Middle frontal gyrus (tissue), 1 donor: ENCODE results near the gene SMIM35.
"Not testable (repeated sequence)": the region's sequence is repeated elsewhere in the genome, so short reads cannot be mapped to it uniquely, and the experiment has no call there.

ENCODE experiments used
- DNase-seq: peaks from one replicate; pipeline ENCODE4 v3.0.0-alpha.2; 2015; ENCODE audit warnings: low spot score; ENCODE audit errors: extremely low spot score

Gene SMIM35

DNA sequence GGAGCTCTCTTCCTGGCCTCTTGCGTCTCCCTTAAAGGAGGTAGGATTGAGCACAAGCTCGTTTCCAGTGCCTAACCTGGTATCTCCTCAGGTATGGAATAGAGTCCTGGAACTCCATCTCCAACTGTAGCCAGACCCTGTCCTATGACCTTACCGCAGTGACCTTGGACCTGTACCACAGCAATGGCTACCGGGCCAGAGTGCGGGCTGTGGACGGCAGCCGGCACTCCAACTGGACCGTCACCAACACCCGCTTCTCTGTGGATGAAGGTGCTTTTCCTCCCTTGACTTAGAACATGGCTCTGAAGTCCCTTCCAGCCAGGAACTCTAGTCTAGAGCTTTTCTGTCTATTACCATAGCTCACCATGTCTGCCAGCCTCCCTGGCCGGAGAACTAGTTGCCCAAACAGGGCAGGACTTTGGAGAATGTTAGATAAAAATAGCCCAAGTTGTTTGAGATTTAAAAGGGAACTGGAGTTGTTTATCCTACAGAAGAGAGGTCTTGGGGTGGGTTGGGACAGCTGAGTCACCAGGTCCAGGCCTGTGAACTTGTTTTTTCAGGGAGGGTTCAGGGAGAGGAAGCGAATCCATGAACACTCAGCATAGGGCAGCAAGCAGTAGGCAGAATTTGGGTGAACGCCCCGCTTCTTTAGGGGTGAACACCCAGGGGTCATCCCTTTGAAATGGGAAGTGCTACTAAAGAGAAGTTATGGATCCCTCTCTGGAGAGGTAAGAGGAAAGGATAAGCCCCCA, 97.2 kb downstream of the SMIM35 start:
- DNase-seq = no peak

DNA sequence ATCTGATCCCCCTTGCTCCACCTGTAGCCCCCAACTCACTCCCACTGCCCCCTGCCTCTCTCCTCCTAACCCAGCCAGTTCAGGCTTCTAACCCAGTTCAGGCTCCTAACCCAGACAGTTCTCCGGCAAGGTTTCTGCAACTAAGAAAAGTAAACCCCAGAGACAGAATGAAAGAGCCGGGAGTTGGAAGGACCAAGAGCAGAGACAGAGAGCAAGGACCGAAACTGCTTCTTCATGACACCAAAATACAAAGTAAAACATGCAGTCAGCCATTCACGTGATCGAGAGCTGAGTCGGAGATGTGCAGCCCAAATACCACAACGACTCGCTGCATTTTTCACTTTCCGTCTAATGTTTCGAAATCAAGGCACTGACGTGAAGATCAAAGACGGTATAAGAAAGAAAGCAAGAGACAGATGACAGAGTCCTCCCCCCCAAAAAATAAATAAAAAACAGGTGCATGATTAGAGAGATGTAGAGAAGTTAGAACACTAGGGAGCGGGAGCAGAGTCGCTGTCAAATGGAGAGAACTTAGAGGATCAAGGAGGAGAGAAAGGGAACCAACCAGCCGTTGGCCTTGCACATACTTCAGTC, 99.7 kb downstream of the SMIM35 start:
- no peak for DNase-seq

DNA sequence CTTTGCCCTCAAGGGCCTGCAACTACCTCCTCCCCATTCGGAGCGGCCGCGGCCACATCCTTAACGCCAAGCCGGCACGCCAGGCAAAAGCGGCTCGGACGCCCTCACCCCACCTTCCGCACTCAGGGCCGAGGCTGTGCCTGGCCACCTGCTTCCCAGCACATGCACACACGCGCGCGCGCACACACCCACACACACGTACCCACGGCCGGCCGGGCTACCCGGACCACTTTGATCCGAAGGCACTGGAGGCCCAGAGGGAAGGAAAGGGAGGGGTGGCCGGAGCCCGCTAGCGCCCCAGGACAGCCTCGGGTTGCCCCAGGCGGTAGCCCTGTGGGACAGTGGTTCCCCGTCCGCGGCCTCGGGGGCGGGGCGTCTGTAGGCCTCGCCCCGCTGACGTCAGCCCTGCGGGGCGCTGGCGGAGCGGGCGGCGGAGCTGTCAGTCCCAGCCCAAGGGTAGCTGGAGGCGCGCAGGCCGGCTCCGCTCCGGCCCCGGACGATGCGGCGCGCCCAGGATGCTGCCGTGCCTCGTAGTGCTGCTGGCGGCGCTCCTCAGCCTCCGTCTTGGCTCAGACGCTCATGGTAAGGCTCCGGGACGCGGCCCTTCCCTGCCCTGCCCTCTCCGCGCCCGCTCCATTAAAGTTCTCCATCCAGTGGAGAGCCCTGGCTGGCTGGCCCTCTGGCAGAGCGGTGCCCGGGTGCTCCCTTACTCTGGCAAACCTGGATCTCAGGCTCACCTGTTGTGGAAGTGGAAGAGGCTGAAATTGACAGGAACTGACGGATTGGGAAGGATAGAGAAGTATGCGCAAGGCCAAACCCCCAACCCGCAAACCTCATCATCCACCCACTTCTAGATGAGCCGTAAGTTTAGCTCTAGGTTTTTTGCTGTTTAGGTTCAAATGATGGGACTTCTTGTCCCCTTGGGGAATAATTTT, 100.5 kb downstream of the SMIM35 start, which contains the start of gene IL10RA:
Gene IL10RA, plus strand, starts transcription at position 442 of the 935 bp plus-strand sequence. Its CDS starts 74 bp downstream, at position 516.
- DNase-seq = peak; percentile 42

DNA sequence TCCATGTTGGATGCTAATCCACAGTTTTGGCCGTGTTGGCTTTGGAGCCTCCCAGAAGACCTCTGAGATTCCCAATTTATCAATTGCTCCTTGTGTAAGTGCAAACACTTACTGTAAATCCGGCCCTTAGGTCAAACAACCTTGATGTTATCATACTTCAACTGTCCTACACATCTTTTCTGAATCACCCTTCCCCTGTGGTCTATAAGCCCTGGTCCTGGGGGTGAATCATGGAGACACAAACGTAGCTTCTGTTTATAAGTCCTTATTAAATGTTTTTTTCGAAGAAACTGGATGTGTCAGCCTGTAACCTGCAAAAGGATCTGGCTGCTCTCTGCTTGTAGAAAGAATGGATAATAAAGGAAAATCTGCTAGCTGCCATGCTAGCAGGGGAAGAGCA, 102.3 kb downstream of the SMIM35 start:
- no peak for DNase-seq

DNA sequence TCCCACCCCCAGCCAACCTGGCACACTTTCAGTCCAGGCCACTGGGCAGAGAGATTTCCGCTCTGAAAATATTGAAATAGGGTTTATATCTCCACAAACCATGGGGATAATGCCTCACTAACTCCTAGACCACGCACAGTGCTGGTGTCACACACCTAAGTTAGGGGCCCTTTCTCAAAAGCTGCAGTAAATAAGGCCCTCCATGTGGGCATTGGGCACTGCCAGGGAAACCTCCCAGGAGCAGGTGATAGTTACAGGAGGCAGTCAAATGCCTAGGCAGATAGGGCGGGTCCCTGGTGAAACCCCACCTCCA, 103.6 kb downstream of the SMIM35 start:
- no peak for DNase-seq

DNA sequence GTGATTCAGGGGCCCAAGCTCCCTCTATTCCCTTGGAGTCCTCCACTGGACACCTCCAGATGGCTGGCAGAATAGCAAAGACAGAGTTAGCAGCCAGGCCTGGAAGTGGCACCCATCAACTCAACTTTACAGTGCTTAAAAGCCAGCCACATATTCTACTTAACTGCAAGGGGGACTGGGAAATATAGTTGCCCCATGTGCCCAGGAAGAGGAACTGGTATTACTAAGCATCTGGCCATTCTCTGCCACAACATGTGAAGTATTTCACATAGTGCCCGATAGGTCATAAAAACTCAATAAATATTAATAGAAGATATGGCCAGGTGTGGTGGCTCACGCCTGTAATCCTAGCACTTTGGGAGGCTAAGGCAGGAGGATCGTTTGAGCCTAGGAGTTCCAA, 106.0 kb downstream of the SMIM35 start:
- DNase-seq = no peak

DNA sequence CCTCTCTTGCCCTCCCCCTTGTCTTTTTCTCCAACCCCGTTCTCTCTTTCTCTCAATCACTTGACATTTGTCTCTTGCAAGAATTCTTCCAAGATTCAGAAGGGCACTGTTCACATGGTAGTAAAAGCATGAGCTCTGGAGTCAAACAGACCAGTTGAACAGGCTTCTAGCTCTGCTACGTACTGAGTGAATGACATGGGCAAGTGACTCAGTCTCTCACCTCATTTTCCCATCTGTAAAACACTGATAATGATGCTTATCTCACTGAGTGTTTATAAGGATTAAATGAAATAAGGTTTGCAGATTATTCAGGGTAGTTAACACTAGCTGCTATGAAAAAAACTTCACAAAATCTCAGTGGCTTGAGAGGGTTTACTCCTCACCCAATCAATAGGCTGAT, 106.5 kb downstream of the SMIM35 start:
- no peak for DNase-seq

DNA sequence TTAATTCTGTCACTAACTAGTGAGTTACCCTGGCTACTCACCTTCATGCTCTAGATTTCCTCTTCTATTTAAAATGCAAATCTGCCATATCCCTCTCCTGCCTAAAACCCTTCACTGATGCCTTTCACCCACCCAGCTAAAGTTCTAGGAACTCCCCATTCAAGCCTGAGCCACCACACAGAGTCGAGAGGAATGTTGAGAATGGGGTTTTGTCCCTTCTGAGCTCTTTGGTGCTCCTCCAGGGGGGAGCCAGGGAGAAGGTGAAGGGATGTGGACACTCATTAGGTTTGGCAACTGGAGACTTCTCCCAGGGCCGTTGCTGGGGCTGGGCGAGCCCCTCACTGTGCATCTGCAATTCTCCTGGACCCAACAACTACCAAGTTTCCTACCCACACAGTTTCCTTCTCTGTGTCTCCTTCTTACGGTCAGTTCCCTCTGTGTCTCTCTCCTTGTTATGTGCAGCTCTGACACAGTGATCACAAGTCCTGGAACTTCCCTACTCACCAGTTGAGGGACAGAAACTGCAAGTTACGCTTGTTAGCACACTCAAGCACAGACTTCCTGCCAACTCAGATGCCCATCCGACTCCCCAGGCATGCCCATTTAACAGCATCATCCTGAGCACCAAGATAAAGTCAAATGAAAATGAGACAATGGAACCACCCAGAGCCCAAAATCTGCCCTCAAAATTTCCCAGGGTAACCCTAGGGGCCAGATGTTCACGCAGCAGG, 107.1 kb downstream of the SMIM35 start:
- no peak for DNase-seq

DNA sequence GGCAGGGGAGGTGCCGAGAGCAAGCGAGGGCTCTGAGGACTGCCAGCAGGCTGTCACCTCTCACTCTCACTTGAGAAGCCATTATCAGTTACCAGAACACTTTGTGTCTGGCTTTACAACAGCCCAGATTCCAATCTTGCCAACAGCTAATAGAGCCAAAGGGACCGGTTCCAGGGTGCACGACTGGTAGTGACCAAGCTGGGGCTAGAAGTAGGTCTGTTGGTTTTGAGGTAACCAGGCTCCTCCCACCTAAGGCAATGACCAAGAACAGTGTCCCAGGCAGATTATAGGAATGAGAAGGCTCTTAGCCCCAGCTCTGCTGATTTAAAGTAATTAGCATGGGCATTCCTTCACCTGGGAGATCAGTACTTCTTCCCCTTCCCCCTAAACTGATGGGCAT, 107.8 kb downstream of the SMIM35 start:
- DNase-seq = no peak

DNA sequence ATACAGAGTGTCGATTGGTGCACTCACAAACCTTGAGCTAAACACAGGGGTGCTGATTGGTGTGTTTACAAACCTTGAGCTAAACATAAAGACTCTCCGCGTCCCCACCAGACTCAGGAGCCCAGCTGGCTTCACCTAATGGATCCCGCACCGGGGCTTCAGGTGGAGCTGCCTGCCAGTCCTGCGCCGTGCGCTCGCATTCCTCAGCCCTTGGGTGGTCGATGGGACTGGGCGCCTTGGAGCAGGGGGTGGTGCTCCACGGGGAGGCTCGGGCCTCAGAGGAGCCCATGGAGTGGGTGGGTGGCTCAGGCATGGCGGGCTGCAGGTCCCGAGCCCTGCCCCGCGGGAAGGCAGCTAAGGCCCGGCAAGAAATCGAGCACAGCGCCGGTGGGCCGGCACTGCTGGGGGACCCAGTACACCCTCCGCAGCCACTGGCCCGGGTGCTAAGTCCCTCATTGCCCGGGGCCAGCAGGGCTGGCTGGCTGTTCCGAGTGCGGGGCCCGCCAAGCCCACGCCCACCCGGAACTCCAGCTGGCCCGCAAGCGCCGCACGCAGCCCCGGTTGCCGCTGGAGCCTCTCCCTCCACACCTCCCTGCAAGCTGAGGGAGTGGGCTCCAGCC, 108.4 kb downstream of the SMIM35 start:
- not testable (repeated sequence) for DNase-seq

DNA sequence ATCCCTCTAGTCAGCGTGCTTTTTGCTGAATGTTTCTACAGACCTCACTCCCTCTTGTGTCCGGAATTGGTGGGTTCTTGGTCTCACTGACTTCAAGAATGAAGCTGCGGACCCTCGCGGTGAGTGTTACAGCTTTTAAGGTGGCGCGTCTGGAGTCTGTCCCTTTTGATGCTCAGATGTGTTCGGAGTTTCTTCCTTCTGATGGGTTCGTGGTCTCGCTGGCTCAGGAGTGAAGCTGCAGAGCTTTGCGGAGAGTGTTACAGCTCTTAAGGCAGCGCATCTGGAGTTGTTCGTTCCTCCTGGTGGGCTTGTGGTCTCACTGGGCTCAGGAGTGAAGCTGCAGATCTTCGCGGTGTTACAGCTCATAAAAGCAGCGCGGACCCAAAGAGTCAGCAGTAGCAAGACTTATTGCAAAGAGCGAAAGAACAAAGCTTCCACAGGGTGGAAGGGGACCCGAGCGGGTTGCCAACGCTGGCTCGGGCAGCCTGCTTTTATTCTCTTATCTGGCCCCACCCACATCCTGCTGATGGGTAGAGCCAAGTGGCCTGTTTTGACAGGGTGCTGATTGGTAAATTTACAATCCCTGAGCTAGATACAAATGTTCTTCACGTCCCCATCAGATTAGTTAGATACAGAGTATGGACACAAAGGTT, 109.0 kb downstream of the SMIM35 start:
- DNase-seq = not testable (repeated sequence)

DNA sequence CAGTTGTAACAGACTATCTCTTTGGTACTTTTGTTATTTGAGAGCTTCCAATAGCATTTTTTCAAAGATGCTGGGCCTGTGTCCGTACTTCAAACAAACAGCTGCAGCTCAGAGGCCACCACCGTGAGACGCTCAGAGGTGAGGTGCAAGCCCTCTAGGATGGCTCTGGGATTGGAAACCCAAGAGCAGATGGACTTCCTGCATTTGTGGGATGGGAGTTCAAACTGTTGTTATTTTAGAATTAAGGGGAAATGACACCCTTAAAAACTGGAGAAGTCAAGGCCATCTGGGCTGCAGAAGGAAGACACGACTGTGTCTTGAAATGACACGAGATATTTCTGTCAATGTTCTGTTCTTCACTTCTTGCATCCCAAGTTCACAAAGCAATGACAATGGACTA, 109.7 kb downstream of the SMIM35 start:
- DNase-seq = no peak

DNA sequence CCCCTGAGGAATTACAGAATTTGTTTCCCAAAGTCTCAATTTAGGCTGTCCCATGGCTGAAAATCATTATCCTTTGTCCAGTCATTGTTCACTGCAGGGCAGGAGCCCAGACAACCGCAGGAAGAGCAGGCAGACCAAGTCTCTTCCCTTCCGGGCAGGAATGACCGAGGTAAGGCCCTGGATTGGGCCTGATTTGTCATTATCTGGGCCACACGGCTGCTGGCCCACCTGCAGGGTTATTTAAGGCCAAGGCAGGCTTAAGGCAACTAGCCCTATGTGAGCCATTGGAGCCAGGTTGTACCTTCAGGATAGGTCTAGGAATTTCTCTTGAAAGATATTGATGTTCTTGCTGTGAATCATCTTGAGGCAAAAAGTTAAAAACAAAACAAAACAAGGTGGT, 110.3 kb downstream of the SMIM35 start:
- DNase-seq = no peak

DNA sequence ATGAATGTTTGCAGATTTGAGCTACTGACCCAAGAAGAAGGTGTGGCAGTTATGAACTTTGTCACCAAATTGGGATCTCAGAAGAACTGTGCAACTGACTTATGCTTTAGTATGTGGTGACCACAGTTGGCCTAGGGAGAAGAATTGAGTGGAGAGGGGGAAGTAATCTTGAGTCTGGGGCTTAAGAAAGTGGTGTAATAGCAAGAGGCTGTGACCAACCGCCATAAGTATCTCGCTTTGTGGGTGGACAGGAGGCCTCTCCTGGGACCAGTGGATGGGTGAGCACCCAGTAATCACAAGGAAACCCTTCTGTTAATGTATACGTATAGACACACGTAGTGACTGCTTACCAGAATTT, 113.3 kb downstream of the SMIM35 start:
- DNase-seq = no peak

DNA sequence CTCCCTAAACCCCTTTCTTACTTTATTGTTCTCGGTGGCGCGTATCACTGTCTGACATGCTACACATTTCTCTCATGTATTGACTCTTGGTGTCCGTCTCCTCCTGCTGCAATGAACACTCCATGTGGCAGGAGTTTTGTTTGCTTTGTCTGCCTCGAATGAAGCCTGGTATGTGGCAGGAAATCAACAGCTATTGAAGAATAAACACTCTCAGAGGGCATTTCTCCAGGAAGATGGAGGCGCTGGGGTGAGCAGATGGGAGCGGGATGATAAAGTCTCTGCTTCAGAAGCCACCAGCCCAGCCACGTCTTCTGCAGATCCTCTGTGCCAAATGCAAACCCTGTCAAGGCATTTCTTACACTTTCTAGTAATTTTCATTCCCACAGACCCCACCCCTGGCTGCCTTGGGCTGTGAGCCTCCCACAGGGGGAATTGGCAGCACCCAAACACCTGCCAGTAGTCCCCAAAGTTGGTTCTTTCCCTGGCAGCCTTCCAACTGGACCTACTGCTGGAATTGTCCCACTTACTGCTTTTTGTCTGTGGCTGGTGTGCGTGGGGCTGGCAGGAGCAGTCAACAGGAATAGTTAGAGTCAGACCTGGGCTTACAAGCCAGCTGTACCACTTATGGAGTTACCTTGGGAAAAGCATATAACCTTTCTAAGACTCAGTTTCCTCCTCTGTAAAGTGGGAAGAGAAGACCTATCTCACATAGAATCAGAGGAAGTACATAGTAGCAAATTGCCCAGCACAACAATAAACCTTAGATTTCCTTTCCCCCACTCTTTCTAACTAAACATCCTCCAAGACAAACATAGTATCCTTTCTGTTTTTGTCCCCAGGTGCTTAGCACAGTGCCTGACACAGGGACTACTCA, 113.9 kb downstream of the SMIM35 start:
- no peak for DNase-seq

DNA sequence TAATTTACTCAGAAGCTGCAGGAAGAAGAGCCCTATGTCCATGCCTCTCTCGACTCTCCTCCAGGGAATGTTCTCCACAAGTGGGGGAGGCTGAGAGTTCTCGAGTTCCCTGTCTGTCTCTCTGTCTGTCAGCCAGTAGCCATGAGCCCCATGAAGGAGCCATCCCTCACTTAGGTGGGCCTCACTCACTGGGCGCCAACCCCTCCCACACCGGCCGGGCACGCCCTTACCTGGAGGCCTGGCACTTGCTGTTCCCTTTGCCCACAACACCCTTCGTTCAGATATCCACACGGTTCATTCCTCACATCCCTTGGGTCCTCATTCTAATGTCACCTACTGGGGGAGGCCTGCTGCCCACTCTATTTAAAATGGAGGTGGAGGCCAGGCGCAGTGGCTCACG, 114.7 kb downstream of the SMIM35 start:
- DNase-seq = no peak

DNA sequence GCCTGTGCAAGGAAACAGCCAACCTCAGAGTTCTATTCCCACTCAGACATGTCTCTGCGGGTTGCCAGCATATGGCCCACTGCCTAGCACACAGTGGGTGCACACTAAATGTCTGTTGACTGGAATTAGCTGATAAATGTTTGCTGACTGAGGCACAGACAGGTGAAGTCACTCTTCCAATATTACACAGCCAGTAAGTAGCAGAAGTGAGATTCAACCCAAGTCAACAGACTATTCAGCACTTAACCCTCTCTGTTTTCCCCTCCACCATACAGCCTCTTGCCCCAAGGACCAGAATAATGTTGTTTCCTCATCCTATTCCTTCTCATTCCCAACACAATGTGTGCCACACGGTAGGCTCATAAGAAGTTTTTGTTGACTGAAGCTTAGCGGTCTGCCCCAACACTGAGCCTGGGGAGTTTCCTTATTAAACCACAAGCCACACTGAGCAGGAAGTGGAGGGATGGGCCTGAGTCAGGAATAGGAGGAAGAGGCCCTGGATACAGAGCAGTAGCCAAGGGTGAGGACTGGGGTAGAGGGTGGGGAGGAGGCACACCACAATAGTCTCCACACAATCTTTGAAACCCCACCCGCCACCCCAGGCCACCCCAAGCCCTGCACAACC, 116.3 kb downstream of the SMIM35 start:
- DNase-seq = no peak

DNA sequence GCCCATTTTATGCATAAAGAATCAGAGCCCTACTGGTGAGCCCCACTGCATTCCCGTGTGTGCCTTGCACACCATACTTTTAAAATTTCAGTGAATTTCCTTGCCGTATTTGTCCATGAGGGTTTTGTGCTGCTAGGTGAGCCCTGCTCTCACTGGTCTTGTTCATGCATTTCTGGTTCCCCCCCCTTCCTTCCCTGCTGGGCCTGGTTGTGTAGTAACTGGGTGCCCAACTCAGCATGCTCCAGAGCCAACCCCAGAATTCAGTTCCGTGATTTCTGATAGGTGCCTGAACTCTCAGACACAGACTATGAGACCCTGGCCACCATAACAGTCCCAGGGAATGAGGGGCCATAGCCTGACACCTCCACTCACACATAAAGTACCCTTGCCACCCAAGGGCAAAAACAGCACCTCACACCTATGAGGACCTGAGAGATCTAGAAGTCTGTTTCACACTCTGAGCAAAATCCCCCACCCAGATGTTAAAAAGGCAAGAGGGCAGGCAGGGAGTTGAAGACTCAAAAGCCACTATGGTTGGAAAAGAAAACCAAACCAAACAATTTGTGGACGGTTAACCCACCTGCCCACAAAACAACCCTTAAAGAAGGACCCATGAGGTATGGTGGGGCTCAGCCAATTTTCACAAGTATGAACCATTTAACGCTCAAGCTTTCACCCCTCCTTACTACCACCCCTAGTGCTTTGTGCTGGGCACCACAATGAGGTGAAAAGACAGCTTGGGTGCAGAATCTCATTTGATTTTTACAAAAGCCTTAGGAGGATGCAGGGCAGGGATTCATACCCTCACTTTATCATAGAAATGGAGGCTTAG, 117.4 kb downstream of the SMIM35 start:
- DNase-seq = no peak
